ENCODE results near the gene LLGL2.
"Not testable (repeated sequence)": the region's sequence is repeated elsewhere in the genome, so short reads cannot be mapped to it uniquely, and the experiment has no call there.

The LLGL2 gene

GRCh38 chr17:75520413-75520812 lies 5.1 kb upstream of the LLGL2 start:
- not testable (repeated sequence) for H3K4me3 Mint-ChIP-seq, H3K36me3 Mint-ChIP-seq, ATAC-seq, H3K27me3 Mint-ChIP-seq, H3K27ac Mint-ChIP-seq, H3K9me3 Mint-ChIP-seq
- H3K4me1 Mint-ChIP-seq, result peaks cover 28% of the 10 kb centered on the region

- Mint-ChIP-seq H3K27ac (no peak overlapping the region), H3K36me3 (peaks cover 6% of the 10 kb centered on the region), H3K27me3 (no peaks in the 10 kb centered on the region), H3K9me3 (no peaks in the 10 kb centered on the region), H3K4me1 (peaks cover 31% of the 10 kb centered on the region), H3K4me3 (no peak overlapping the region)
- ATAC-seq, result no peak
These were observed 4.2 kb upstream of the LLGL2 start for GRCh38 chr17:75521290-75521689.

- no peak for ATAC-seq
- Mint-ChIP-seq H3K9me3 (no peaks in the 10 kb centered on the region), H3K27me3 (no peaks in the 10 kb centered on the region), H3K4me1 (peaks cover 35% of the 10 kb centered on the region), H3K27ac (no peak overlapping the region), H3K4me3 (no peak overlapping the region), H3K36me3 (peaks cover 6% of the 10 kb centered on the region)
These were observed 3.4 kb upstream of the LLGL2 start for GRCh38 chr17:75521951-75522727.

- H3K27me3 Mint-ChIP-seq, result no peaks in the 10 kb centered on the region
- peaks cover 2% of the 10 kb centered on the region for H3K36me3 Mint-ChIP-seq
- H3K4me3 Mint-ChIP-seq, result no peak overlapping the region
- no peak overlapping the region for H3K27ac Mint-ChIP-seq
- H3K4me1 Mint-ChIP-seq, result peaks cover 20% of the 10 kb centered on the region
- ATAC-seq, result no peak
- H3K9me3 Mint-ChIP-seq, result no peaks in the 10 kb centered on the region
These were observed 1.9 kb upstream of the LLGL2 start for GRCh38 chr17:75523647-75524046.

- H3K27me3 Mint-ChIP-seq, result no peaks in the 10 kb centered on the region
- peak overlapping the region; percentile 70 for H3K4me3 Mint-ChIP-seq
- ATAC-seq, result no peak
- no peaks in the 10 kb centered on the region for H3K9me3 Mint-ChIP-seq
- no peak overlapping the region for H3K27ac Mint-ChIP-seq
- H3K36me3 Mint-ChIP-seq, result no peaks in the 10 kb centered on the region
- H3K4me1 Mint-ChIP-seq, result peaks cover 17% of the 10 kb centered on the region
These were observed 1.1 kb upstream of the LLGL2 start for GRCh38 chr17:75524269-75524969.

GRCh38 chr17:75525806-75526554 lies 483 bp downstream of the LLGL2 start:
- Mint-ChIP-seq H3K4me3 (peak overlapping the region; percentile 75), H3K4me1 (peaks cover 17% of the 10 kb centered on the region), H3K27me3 (no peaks in the 10 kb centered on the region), H3K36me3 (no peaks in the 10 kb centered on the region), H3K9me3 (no peaks in the 10 kb centered on the region), H3K27ac (no peak overlapping the region)
- peak; percentile 13 for ATAC-seq

GRCh38 chr17:75526555-75527270 lies 1.2 kb downstream of the LLGL2 start:
- H3K27me3 Mint-ChIP-seq, result no peaks in the 10 kb centered on the region
- H3K4me3 Mint-ChIP-seq, result peak overlapping the region; percentile 75
- H3K4me1 Mint-ChIP-seq, result peaks cover 17% of the 10 kb centered on the region
- H3K27ac Mint-ChIP-seq, result no peak overlapping the region
- H3K9me3 Mint-ChIP-seq, result no peaks in the 10 kb centered on the region
- H3K36me3 Mint-ChIP-seq, result no peaks in the 10 kb centered on the region
- ATAC-seq, result no peak

- H3K27ac Mint-ChIP-seq, result no peak overlapping the region
- peaks cover 25% of the 10 kb centered on the region for H3K4me1 Mint-ChIP-seq
- H3K27me3 Mint-ChIP-seq, result no peaks in the 10 kb centered on the region
- ATAC-seq, result no peak
- H3K36me3 Mint-ChIP-seq, result no peaks in the 10 kb centered on the region
- no peaks in the 10 kb centered on the region for H3K9me3 Mint-ChIP-seq
- no peak overlapping the region for H3K4me3 Mint-ChIP-seq
These were observed 5.6 kb downstream of the LLGL2 start for GRCh38 chr17:75530837-75531720.

- Mint-ChIP-seq H3K27me3 (no peaks in the 10 kb centered on the region), H3K9me3 (no peaks in the 10 kb centered on the region), H3K4me1 (peaks cover 19% of the 10 kb centered on the region), H3K4me3 (no peak overlapping the region), H3K27ac (no peak overlapping the region), H3K36me3 (no peaks in the 10 kb centered on the region)
- no peak for ATAC-seq
These were observed 6.2 kb downstream of the LLGL2 start for GRCh38 chr17:75531721-75532072.

GRCh38 chr17:75535119-75535537 lies 9.6 kb downstream of the LLGL2 start:
- peak overlapping the region; percentile 9 for H3K4me3 Mint-ChIP-seq
- H3K27ac Mint-ChIP-seq, result peak overlapping the region; percentile 75
- no peaks in the 10 kb centered on the region for H3K36me3 Mint-ChIP-seq
- peaks cover 15% of the 10 kb centered on the region for H3K4me1 Mint-ChIP-seq
- no peaks in the 10 kb centered on the region for H3K27me3 Mint-ChIP-seq
- H3K9me3 Mint-ChIP-seq, result no peaks in the 10 kb centered on the region
- peak; percentile 88 for ATAC-seq

GRCh38 chr17:75535871-75536270 lies 10.4 kb downstream of the LLGL2 start:
- Mint-ChIP-seq H3K36me3 (no peaks in the 10 kb centered on the region), H3K4me1 (peaks cover 15% of the 10 kb centered on the region), H3K27ac (peak overlapping the region; percentile 75), H3K4me3 (no peak overlapping the region), H3K27me3 (no peaks in the 10 kb centered on the region), H3K9me3 (no peaks in the 10 kb centered on the region)
- no peak for ATAC-seq

- H3K36me3 Mint-ChIP-seq, result no peaks in the 10 kb centered on the region
- H3K4me1 Mint-ChIP-seq, result peaks cover 15% of the 10 kb centered on the region
- H3K27ac Mint-ChIP-seq, result no peak overlapping the region
- H3K4me3 Mint-ChIP-seq, result no peak overlapping the region
- no peak for ATAC-seq
- H3K9me3 Mint-ChIP-seq, result no peaks in the 10 kb centered on the region
- H3K27me3 Mint-ChIP-seq, result no peaks in the 10 kb centered on the region
These were observed 10.9 kb downstream of the LLGL2 start for GRCh38 chr17:75536366-75536765.

GRCh38 chr17:75539967-75540729 lies 14.7 kb downstream of the LLGL2 start:
- H3K36me3 Mint-ChIP-seq, result no peaks in the 10 kb centered on the region
- ATAC-seq, result no peak
- no peak overlapping the region for H3K4me3 Mint-ChIP-seq
- H3K9me3 Mint-ChIP-seq, result no peaks in the 10 kb centered on the region
- peaks cover 8% of the 10 kb centered on the region for H3K4me1 Mint-ChIP-seq
- H3K27ac Mint-ChIP-seq, result no peak overlapping the region
- H3K27me3 Mint-ChIP-seq, result no peaks in the 10 kb centered on the region
